Measurements from ENCODE around the gene KRTAP9-2.
"Not testable (repeated sequence)": the region's sequence is repeated elsewhere in the genome, so short reads cannot be mapped to it uniquely, and the experiment has no call there.

Gene KRTAP9-2

GRCh38 chr17:41251261-41251660 lies 24.8 kb downstream of the KRTAP9-2 start:
- DNase-seq (ENCODE audit: insufficient read length) (no peak), FAIRE-seq (no peak)
- no peak for TF ChIP-seq POLR2AphosphoS5 (IDR thresholded peaks at IDR 0.05; ENCODE audit: low read depth, low read length)
- no peak for TF ChIP-seq POLR2A (IDR thresholded peaks at IDR 0.05; ENCODE audit: low read depth, low read length)
- no peak for TF ChIP-seq TAF1 (IDR thresholded peaks at IDR 0.05; ENCODE audit: borderline replicate concordance, low read depth, low read length)

- TF ChIP-seq TAF1 (IDR thresholded peaks at IDR 0.05; ENCODE audit: borderline replicate concordance, low read depth, low read length) = no peak
- TF ChIP-seq POLR2AphosphoS5 (IDR thresholded peaks at IDR 0.05; ENCODE audit: low read depth, low read length) = no peak
- no peak for TF ChIP-seq POLR2A (IDR thresholded peaks at IDR 0.05; ENCODE audit: low read depth, low read length)
- DNase-seq (ENCODE audit: insufficient read length) = no peak
- no peak for FAIRE-seq
Measured at GRCh38 chr17:41254861-41255260, 28.4 kb downstream of the KRTAP9-2 start.

GRCh38 chr17:41255381-41256290 lies 29.2 kb downstream of the KRTAP9-2 start, which contains the start of gene KRTAP9-9:
KRTAP9-9 (plus strand) TSS chr17:41255384.
- not testable (repeated sequence) for DNase-seq (ENCODE audit: insufficient read length); FAIRE-seq

- DNase-seq (ENCODE audit: insufficient read length) (no peak), FAIRE-seq (no peak)
- TF ChIP-seq POLR2A (IDR thresholded peaks at IDR 0.05; ENCODE audit: low read depth, low read length) (no peak), TAF1 (IDR thresholded peaks at IDR 0.05; ENCODE audit: borderline replicate concordance, low read depth, low read length) (no peak), POLR2AphosphoS5 (IDR thresholded peaks at IDR 0.05; ENCODE audit: low read depth, low read length) (no peak)
Measured at GRCh38 chr17:41256291-41256685, 29.8 kb downstream of the KRTAP9-2 start.

GRCh38 chr17:41258406-41258805 lies 32.0 kb downstream of the KRTAP9-2 start:
- FAIRE-seq = no peak
- TF ChIP-seq POLR2AphosphoS5 (IDR thresholded peaks at IDR 0.05; ENCODE audit: low read depth, low read length) (no peak), TAF1 (IDR thresholded peaks at IDR 0.05; ENCODE audit: borderline replicate concordance, low read depth, low read length) (no peak), POLR2A (IDR thresholded peaks at IDR 0.05; ENCODE audit: low read depth, low read length) (no peak)

GRCh38 chr17:41263212-41263611 lies 36.8 kb downstream of the KRTAP9-2 start:
- DNase-seq (ENCODE audit: insufficient read length) = no peak
- TF ChIP-seq TAF1 (IDR thresholded peaks at IDR 0.05; ENCODE audit: borderline replicate concordance, low read depth, low read length) = no peak
- TF ChIP-seq POLR2AphosphoS5 (IDR thresholded peaks at IDR 0.05; ENCODE audit: low read depth, low read length) = no peak
- TF ChIP-seq POLR2A (IDR thresholded peaks at IDR 0.05; ENCODE audit: low read depth, low read length) = no peak
- FAIRE-seq = no peak

More at GRCh38 chr17:41258406-41258805, 32.0 kb downstream of the KRTAP9-2 start:
- no peak for DNase-seq (ENCODE audit: insufficient read length)

GRCh38 chr17:41264599-41264998 lies 38.2 kb downstream of the KRTAP9-2 start:
- TF ChIP-seq TAF1 (IDR thresholded peaks at IDR 0.05; ENCODE audit: borderline replicate concordance, low read depth, low read length) = no peak
- TF ChIP-seq POLR2AphosphoS5 (IDR thresholded peaks at IDR 0.05; ENCODE audit: low read depth, low read length) = no peak
- TF ChIP-seq POLR2A (IDR thresholded peaks at IDR 0.05; ENCODE audit: low read depth, low read length) = no peak
- DNase-seq (ENCODE audit: insufficient read length) = no peak
- no peak for FAIRE-seq

GRCh38 chr17:41265078-41265477 lies 38.6 kb downstream of the KRTAP9-2 start, which contains the start of gene KRTAP9-6:
KRTAP9-6 (plus strand) TSS chr17:41265378; CDS start chr17:41265378, 0 bp downstream.
- DNase-seq (ENCODE audit: insufficient read length) (no peak), FAIRE-seq (no peak)
- TF ChIP-seq TAF1 (IDR thresholded peaks at IDR 0.05; ENCODE audit: borderline replicate concordance, low read depth, low read length) (no peak), POLR2AphosphoS5 (IDR thresholded peaks at IDR 0.05; ENCODE audit: low read depth, low read length) (no peak), POLR2A (IDR thresholded peaks at IDR 0.05; ENCODE audit: low read depth, low read length) (no peak)

GRCh38 chr17:41267711-41268110 lies 41.3 kb downstream of the KRTAP9-2 start:
- TF ChIP-seq TAF1 (IDR thresholded peaks at IDR 0.05; ENCODE audit: borderline replicate concordance, low read depth, low read length) (no peak), POLR2A (IDR thresholded peaks at IDR 0.05; ENCODE audit: low read depth, low read length) (no peak), POLR2AphosphoS5 (IDR thresholded peaks at IDR 0.05; ENCODE audit: low read depth, low read length) (no peak)
- FAIRE-seq (no peak), DNase-seq (ENCODE audit: insufficient read length) (no peak)

GRCh38 chr17:41271323-41271722 lies 44.9 kb downstream of the KRTAP9-2 start:
- DNase-seq (ENCODE audit: insufficient read length); FAIRE-seq: not testable (repeated sequence)

GRCh38 chr17:41271858-41272257 lies 45.4 kb downstream of the KRTAP9-2 start:
- FAIRE-seq = no peak
- no peak for TF ChIP-seq POLR2A (IDR thresholded peaks at IDR 0.05; ENCODE audit: low read depth, low read length)
- TF ChIP-seq TAF1 (IDR thresholded peaks at IDR 0.05; ENCODE audit: borderline replicate concordance, low read depth, low read length) = no peak
- no peak for DNase-seq (ENCODE audit: insufficient read length)

GRCh38 chr17:41275648-41276190 lies 49.3 kb downstream of the KRTAP9-2 start, which contains the start of gene KRTAP9-7:
KRTAP9-7 (plus strand) TSS chr17:41275698; CDS start chr17:41275698, 0 bp downstream.
- not testable (repeated sequence) for FAIRE-seq; DNase-seq (ENCODE audit: insufficient read length)

All from GM12892 (cell line).